ACC112 (cell line): ENCODE results near the gene CYP26B1.

ENCODE experiments used
- H2AFZ ChIP-seq: fragments of 200-600 bp; sonication (generic); one replicate; pipeline ENCODE4 v1.6.0; 2017; ENCODE audit warnings: antibody characterized with exemption, low read length; ENCODE audit not compliant: unreplicated experiment
- H3K27ac ChIP-seq: fragments of 200-600 bp; sonication (generic); 2 replicates; pipeline ENCODE4 v1.5.1; 2014; ENCODE audit warnings: low read depth, mild to moderate bottlenecking, antibody characterized with exemption, low read length, moderate library complexity
- H3K27me3 ChIP-seq: fragments of 200-600 bp; sonication (generic); 2 replicates; pipeline ENCODE4 v1.6.1; 2014; ENCODE audit warnings: mild to moderate bottlenecking, antibody characterized with exemption, low read length, moderate library complexity, mixed read lengths; ENCODE audit not compliant: insufficient read depth
- H3K36me3 ChIP-seq: fragments of 200-600 bp; sonication (generic); 2 replicates; pipeline ENCODE4 v1.6.1; 2016; ENCODE audit warnings: mild to moderate bottlenecking, antibody characterized with exemption, low read length, moderate library complexity, mixed read lengths; ENCODE audit not compliant: insufficient read depth
- H3K4me1 ChIP-seq: fragments of 200-600 bp; sonication (generic); one replicate; pipeline ENCODE4 v1.6.1; 2016; ENCODE audit warnings: low read length, mixed read lengths; ENCODE audit not compliant: insufficient read depth, unreplicated experiment, control insufficient read depth
- H3K4me3 ChIP-seq: fragments of 200-600 bp; sonication (generic); 2 replicates; pipeline ENCODE4 v1.5.1; 2014; ENCODE audit warnings: mild to moderate bottlenecking, low read depth, low read length
- H3K79me2 ChIP-seq: fragments of 200-600 bp; sonication (generic); one replicate; pipeline ENCODE4 v1.6.0; 2016; ENCODE audit warnings: low read length; ENCODE audit not compliant: control insufficient read depth, unreplicated experiment, insufficient read depth

The CYP26B1 gene

GRCh38 chr2:72147303-72147971, at the start of gene CYP26B1:
TSS of gene CYP26B1 (minus strand) at chr2:72147862. CDS start at chr2:72147834, 28 bp downstream.
- H3K27ac ChIP-seq, result no peak within 1 kb of the TSS
- peaks cover 72% of the 10 kb centered on the region for H3K27me3 ChIP-seq
- H2AFZ ChIP-seq, result no peak within 1 kb of the TSS
- H3K36me3 ChIP-seq, result no peaks in the 10 kb centered on the region
- H3K4me3 ChIP-seq, result peak within 1 kb of the TSS; percentile 80
- no peaks in the 10 kb centered on the region for H3K79me2 ChIP-seq
- H3K4me1 ChIP-seq, result peaks cover 16% of the 10 kb centered on the region

- Histone ChIP-seq H3K36me3 (no peaks in the 10 kb centered on the region), H3K79me2 (no peaks in the 10 kb centered on the region), H3K27ac (no peak overlapping the region), H2AFZ (no peak overlapping the region), H3K27me3 (no peaks in the 10 kb centered on the region), H3K4me1 (peaks cover 6% of the 10 kb centered on the region), H3K4me3 (no peak overlapping the region)
These were observed 46.1 kb upstream of the CYP26B1 start for GRCh38 chr2:72193723-72194122.

- no peak overlapping the region for H3K4me3 ChIP-seq
- no peaks in the 10 kb centered on the region for H3K79me2 ChIP-seq
- no peaks in the 10 kb centered on the region for H3K27me3 ChIP-seq
- no peaks in the 10 kb centered on the region for H3K4me1 ChIP-seq
- H3K27ac ChIP-seq, result no peak overlapping the region
- H3K36me3 ChIP-seq, result 0 out of 2 replicates have a peak, but pooled peaks cover 3% of the 10 kb centered on the region
- H2AFZ ChIP-seq, result no peak overlapping the region
These were observed 43.8 kb upstream of the CYP26B1 start for GRCh38 chr2:72191441-72191840.

- Histone ChIP-seq H3K4me1 (no peaks in the 10 kb centered on the region), H3K4me3 (no peak overlapping the region), H3K27me3 (no peaks in the 10 kb centered on the region), H2AFZ (no peak overlapping the region), H3K36me3 (0 out of 2 replicates have a peak, but pooled peaks cover 3% of the 10 kb centered on the region), H3K79me2 (no peaks in the 10 kb centered on the region), H3K27ac (no peak overlapping the region)
These were observed 37.5 kb upstream of the CYP26B1 start for GRCh38 chr2:72185206-72185605.

- H3K27me3 ChIP-seq, result no peaks in the 10 kb centered on the region
- H3K4me3 ChIP-seq, result no peak overlapping the region
- no peak overlapping the region for H2AFZ ChIP-seq
- no peaks in the 10 kb centered on the region for H3K4me1 ChIP-seq
- no peaks in the 10 kb centered on the region for H3K79me2 ChIP-seq
- H3K36me3 ChIP-seq, result 0 out of 2 replicates have a peak, but pooled peaks cover 3% of the 10 kb centered on the region
- no peak overlapping the region for H3K27ac ChIP-seq
These were observed 35.8 kb upstream of the CYP26B1 start for GRCh38 chr2:72183466-72183865.

- H3K4me1 ChIP-seq, result no peaks in the 10 kb centered on the region
- no peak overlapping the region for H3K27ac ChIP-seq
- H3K79me2 ChIP-seq, result no peaks in the 10 kb centered on the region
- H3K36me3 ChIP-seq, result 0 out of 2 replicates have a peak, but pooled peaks cover 3% of the 10 kb centered on the region
- H3K27me3 ChIP-seq, result no peaks in the 10 kb centered on the region
- no peak overlapping the region for H2AFZ ChIP-seq
- H3K4me3 ChIP-seq, result no peak overlapping the region
These were observed 35.4 kb upstream of the CYP26B1 start for GRCh38 chr2:72183016-72183415.

GRCh38 chr2:72182547-72182946, 34.9 kb upstream of the CYP26B1 start:
- H2AFZ ChIP-seq, result no peak overlapping the region
- H3K4me1 ChIP-seq, result no peaks in the 10 kb centered on the region
- H3K27ac ChIP-seq, result no peak overlapping the region

DNA sequence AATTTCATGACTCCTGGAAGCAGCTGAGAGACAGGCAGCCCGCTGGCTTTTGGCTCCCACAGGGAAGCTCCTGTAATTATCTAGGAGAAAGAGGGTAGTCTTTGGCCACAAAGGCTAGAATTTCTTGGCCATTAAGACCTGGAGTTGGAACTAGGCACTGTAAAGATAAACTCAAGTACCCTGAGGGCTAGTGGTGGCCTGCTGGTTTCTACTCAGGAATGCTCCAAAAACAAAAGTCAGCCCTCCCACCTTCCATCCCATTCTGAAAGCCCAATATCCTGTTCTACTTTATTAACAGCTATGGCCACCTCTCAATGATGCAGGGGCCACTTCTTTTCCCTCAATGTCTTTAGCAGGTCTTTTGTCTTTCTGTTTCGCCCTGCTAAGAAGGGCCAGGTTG, 34.0 kb upstream of the CYP26B1 start:
- no peak overlapping the region for H3K27ac ChIP-seq
- no peak overlapping the region for H2AFZ ChIP-seq
- H3K4me1 ChIP-seq, result no peaks in the 10 kb centered on the region
- no peaks in the 10 kb centered on the region for H3K27me3 ChIP-seq
- H3K4me3 ChIP-seq, result no peak overlapping the region
- H3K79me2 ChIP-seq, result no peaks in the 10 kb centered on the region
- H3K36me3 ChIP-seq, result 0 out of 2 replicates have a peak, but pooled peaks cover under 1% of the 10 kb centered on the region

More at GRCh38 chr2:72182547-72182946, 34.9 kb upstream of the CYP26B1 start:
- H3K4me3 ChIP-seq, result no peak overlapping the region
- no peaks in the 10 kb centered on the region for H3K27me3 ChIP-seq
- 0 out of 2 replicates have a peak, but pooled peaks cover 3% of the 10 kb centered on the region for H3K36me3 ChIP-seq
- H3K79me2 ChIP-seq, result no peaks in the 10 kb centered on the region

DNA sequence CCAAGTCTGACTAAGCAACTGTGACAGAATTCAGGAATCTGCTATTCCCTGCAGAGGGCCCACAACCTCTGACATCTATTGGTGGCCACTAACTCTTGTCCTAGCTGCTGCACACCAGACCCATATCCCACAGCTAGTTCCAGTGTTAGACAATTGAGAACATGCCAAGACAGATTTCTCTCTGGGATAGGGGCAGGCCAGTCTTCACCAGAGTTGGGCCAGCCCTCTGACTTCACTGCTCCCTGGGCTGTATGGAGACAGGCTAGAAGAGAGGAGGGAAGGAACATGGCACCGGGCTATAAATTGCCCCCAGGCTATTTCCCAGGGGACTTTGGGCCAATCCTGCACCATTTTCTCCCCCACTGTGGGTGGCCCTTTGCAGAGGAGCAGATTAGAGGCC, 32.7 kb upstream of the CYP26B1 start:
- Histone ChIP-seq H3K4me1 (no peaks in the 10 kb centered on the region), H3K4me3 (no peak overlapping the region), H2AFZ (no peak overlapping the region), H3K79me2 (no peaks in the 10 kb centered on the region), H3K27ac (no peak overlapping the region), H3K36me3 (no peaks in the 10 kb centered on the region), H3K27me3 (no peaks in the 10 kb centered on the region)

GRCh38 chr2:72178551-72178950, 30.9 kb upstream of the CYP26B1 start:
- H3K79me2 ChIP-seq, result no peaks in the 10 kb centered on the region
- no peak overlapping the region for H3K27ac ChIP-seq
- no peaks in the 10 kb centered on the region for H3K36me3 ChIP-seq

DNA sequence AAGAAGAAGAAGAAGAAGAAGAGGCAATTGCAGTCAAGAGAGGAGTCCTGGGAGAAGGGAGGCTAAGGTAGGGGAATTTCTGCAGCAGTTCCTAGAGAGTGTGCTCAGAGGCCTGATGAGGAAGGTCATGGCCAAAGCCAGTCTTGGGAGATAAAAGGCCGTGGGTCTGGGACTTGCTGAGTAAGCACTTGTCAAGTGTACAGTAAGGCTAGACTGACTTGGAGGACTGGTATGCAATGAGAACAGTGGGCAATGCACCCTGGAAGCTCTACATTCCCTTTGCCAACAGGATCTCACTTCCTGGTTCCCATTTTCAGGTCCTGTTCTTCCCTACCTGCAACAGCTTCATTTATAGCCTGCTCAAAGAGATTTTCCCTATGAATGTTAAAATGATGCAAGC, 28.6 kb upstream of the CYP26B1 start:
- Histone ChIP-seq H3K27ac (no peak overlapping the region), H3K4me3 (no peak overlapping the region), H3K36me3 (no peaks in the 10 kb centered on the region), H3K79me2 (no peaks in the 10 kb centered on the region), H3K4me1 (no peaks in the 10 kb centered on the region), H2AFZ (no peak overlapping the region), H3K27me3 (no peaks in the 10 kb centered on the region)

More at GRCh38 chr2:72178551-72178950, 30.9 kb upstream of the CYP26B1 start:
- Histone ChIP-seq H3K27me3 (no peaks in the 10 kb centered on the region), H3K4me1 (no peaks in the 10 kb centered on the region), H2AFZ (no peak overlapping the region), H3K4me3 (no peak overlapping the region)
